BLaER1 treated with 17β-estradiol and CSF1 and Interleukin-3, amounts not matched to agents 10 nM and 100 nM (cell line): ENCODE results near the gene UBE2E2.

Experiments
- H3K27ac ChIP-seq, 11 experiments: shearing (Covaris generic); formaldehyde crosslinking; 2 replicates each; pipeline ENCODE4 v1.8.1; 2022
- H3K27me3 ChIP-seq, 11 experiments: shearing (Covaris generic); formaldehyde crosslinking; 2 replicates each; pipeline ENCODE4 v1.8.1; 2022
- H3K36me3 ChIP-seq, 11 experiments: shearing (Covaris generic); formaldehyde crosslinking; 2 replicates each; pipeline ENCODE4 v1.8.1; 2022
- H3K4me1 ChIP-seq, 10 experiments: shearing (Covaris generic); formaldehyde crosslinking; 2 replicates each; pipeline ENCODE4 v1.8.1; 2022
- H3K4me2 ChIP-seq, 11 experiments: shearing (Covaris generic); formaldehyde crosslinking; 2 replicates each; pipeline ENCODE4 v1.8.1; 2022
- H3K4me3 ChIP-seq, 10 experiments: shearing (Covaris generic); formaldehyde crosslinking; 2 replicates each; pipeline ENCODE4 v1.8.1; 2022
- H3K9ac ChIP-seq, 11 experiments: shearing (Covaris generic); formaldehyde crosslinking; 2 replicates each; pipeline ENCODE4 v1.8.1; 2022
- H3K9me3 ChIP-seq, 11 experiments: shearing (Covaris generic); formaldehyde crosslinking; replicated peaks in 1 of 11; 2 replicates each; pipeline ENCODE4 v1.8.1; 2022
- H4K20me1 ChIP-seq, 11 experiments: shearing (Covaris generic); formaldehyde crosslinking; 2 replicates each; pipeline ENCODE4 v1.8.1; 2022
- Cebpa-rat ChIP-seq, 11 experiments: shearing (Covaris generic); IDR thresholded peaks; 2 replicates each; pipeline ENCODE4 v1.8.1; 2022

UBE2E2 gene

GRCh38 chr3:23421811-23422516 lies 218.8 kb downstream of the UBE2E2 start:
- no peak for TF ChIP-seq Cebpa-rat (IDR thresholded peaks at IDR 0.05)
- Histone ChIP-seq H3K9me3 (peaks cover 0 to 26% (median 12%) of the 10 kb centered on the region in 11 experiments; a peak in 12 of 22 replicates), H3K4me2 (peak overlapping the region in 5 of 11 experiments; percentile 8 to 37 (median 13); a peak in 7 of 22 replicates), H4K20me1 (peaks cover 0 to 98% (median 0%) of the 10 kb centered on the region in 11 experiments; a peak in 4 of 22 replicates), H3K27me3 (no peaks in the 10 kb centered on the region), H3K27ac (no peak overlapping the region), H3K36me3 (peaks cover 0 to 8% (median 0%) of the 10 kb centered on the region in 11 experiments; a peak in 3 of 22 replicates), H3K9ac (no peak overlapping the region), H3K4me1 (peaks cover 0 to 9% (median 2%) of the 10 kb centered on the region in 10 experiments; a peak in 8 of 20 replicates), H3K4me3 (no peak overlapping the region)

DNA sequence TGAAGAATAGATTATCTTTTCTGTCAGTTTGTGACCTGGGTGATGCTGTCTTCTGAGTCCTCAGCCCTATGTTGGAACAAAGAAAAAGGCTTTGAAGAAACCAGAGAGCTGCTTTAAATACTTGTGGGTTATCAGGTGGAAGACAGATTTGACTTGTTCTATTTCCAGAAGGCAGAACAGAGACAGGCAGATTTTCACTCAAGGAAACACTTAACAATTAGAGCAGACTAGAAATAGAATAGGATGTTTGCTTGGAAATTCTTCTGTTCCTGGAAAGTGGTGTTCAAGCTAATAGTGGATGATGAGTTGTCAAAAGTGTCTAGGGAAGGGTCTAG lies 219.4 kb downstream of the UBE2E2 start:
- peaks cover 0 to 27% (median 8%) of the 10 kb centered on the region in 11 experiments; a peak in 11 of 22 replicates for H3K9me3 ChIP-seq
- TF ChIP-seq Cebpa-rat (IDR thresholded peaks at IDR 0.05), result no peak
- no peaks in the 10 kb centered on the region for H3K27me3 ChIP-seq
- H3K4me2 ChIP-seq, result peak overlapping the region in 5 of 11 experiments; percentile 8 to 37 (median 13); a peak in 6 of 22 replicates
- peaks cover 0 to 97% (median 0%) of the 10 kb centered on the region in 11 experiments; a peak in 4 of 22 replicates for H4K20me1 ChIP-seq
- H3K36me3 ChIP-seq, result peaks cover 0 to 3% (median 0%) of the 10 kb centered on the region in 11 experiments; a peak in 3 of 22 replicates
- no peak overlapping the region for H3K27ac ChIP-seq
- H3K4me3 ChIP-seq, result no peak overlapping the region
- peaks cover 0 to 9% (median 2%) of the 10 kb centered on the region in 10 experiments; a peak in 8 of 20 replicates for H3K4me1 ChIP-seq
- H3K9ac ChIP-seq, result no peak overlapping the region

DNA sequence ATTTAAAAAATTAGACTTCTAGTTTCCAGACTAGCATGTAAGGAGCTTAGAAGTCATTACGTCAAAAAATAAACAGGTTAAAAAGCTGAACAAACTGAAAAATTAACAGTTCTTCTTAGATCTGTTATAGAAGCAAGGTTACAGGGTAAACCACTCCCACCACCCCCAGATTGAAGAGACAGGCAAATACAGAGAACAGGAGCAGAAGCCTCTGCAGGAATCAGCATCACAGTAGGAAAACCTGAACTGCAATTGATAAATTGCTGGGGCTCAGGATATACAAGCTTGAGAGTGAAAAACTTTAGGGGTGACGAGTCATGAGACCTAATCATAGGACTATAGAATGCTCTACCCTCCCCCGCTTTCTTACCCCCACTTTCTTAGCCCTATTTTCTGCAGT lies 222.3 kb downstream of the UBE2E2 start:
- peaks cover 0 to 18% (median 5%) of the 10 kb centered on the region in 11 experiments; a peak in 8 of 22 replicates for H3K9me3 ChIP-seq
- TF ChIP-seq Cebpa-rat (IDR thresholded peaks at IDR 0.05), result no peak
- no peaks in the 10 kb centered on the region for H3K27me3 ChIP-seq
- peaks cover 0 to 85% (median 0%) of the 10 kb centered on the region in 11 experiments; a peak in 5 of 22 replicates for H4K20me1 ChIP-seq
- H3K4me3 ChIP-seq, result no peak overlapping the region
- H3K9ac ChIP-seq, result no peak overlapping the region
- H3K36me3 ChIP-seq, result no peaks in the 10 kb centered on the region
- H3K27ac ChIP-seq, result no peak overlapping the region
- H3K4me1 ChIP-seq, result peaks cover under 1 to 18% (median 9%) of the 10 kb centered on the region in 10 experiments; a peak in 17 of 20 replicates
- H3K4me2 ChIP-seq, result no peak overlapping the region

DNA sequence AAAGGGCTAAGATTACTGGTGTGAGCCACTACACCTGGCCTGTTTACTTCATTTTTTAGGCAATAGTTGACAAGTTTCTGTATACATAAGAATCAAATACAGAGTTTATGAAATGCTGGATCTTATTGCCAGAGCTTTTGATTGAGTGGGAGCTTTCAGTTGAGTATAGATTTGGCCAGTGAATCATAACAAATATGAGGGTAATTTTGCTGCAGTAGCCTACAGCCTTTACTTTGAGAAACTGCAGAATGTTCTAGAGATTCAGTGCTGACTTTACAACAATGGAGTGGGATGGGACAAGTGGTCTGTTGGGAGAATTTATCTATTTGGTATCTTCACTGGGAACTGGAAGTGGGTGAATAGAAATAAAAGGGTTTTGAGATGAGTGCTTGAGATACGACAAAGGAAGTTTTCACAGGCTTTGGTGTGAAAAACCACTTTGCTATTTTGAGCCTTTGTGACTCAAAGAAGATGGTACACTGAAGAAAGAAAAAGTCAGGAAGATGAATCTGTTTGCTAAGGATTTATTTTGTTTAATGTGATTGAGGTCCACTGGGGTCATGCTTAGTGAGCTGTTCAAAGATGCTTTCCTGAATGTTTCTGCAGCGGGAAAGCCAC lies 227.8 kb downstream of the UBE2E2 start:
- peaks cover 0 to 83% (median 0%) of the 10 kb centered on the region in 11 experiments; a peak in 8 of 22 replicates for H4K20me1 ChIP-seq
- peak overlapping the region in 10 of 11 experiments; percentile 41 to 76 (median 59); a peak in 20 of 22 replicates for H3K4me2 ChIP-seq
- no peak overlapping the region for H3K4me3 ChIP-seq
- no peaks in the 10 kb centered on the region for H3K36me3 ChIP-seq
- H3K4me1 ChIP-seq, result peaks cover 19 to 51% (median 35%) of the 10 kb centered on the region in 10 experiments
- TF ChIP-seq Cebpa-rat (IDR thresholded peaks at IDR 0.05), result no peak
- H3K9me3 ChIP-seq, result peaks cover 0 to 11% (median 5%) of the 10 kb centered on the region in 11 experiments; a peak in 11 of 22 replicates
- H3K9ac ChIP-seq, result 0 out of 22 replicates have a peak overlapping the region, but pooled peaks of 1 of the 11 experiments have one; percentile 6
- H3K27me3 ChIP-seq, result no peaks in the 10 kb centered on the region
- H3K27ac ChIP-seq, result peak overlapping the region in 1 of 11 experiments; percentile 0; a peak in 1 of 22 replicates

DNA sequence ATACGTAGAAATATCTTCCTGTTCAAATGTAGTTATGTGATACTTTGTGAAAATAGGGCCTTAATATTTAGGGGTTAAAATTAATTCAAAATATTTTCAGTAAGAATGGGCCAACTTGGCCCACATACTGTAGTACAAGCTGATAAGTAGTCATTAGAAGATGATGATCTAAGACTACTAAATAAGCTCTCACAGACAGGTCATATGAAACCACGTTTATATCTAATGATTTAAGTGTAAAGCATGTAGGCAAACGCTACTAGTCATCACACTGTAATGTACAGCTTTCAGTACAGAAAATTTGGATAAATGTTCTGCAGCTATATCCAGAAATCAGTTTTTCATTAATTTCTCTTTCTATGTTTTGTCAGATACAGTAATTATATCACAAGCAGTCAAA lies 228.6 kb downstream of the UBE2E2 start:
- no peak for TF ChIP-seq Cebpa-rat (IDR thresholded peaks at IDR 0.05)
- Histone ChIP-seq H3K9ac (no peak overlapping the region), H3K4me1 (peaks cover 19 to 57% (median 36%) of the 10 kb centered on the region in 10 experiments), H3K4me2 (peak overlapping the region in 5 of 11 experiments; percentile 49 to 76 (median 59); a peak in 10 of 22 replicates), H4K20me1 (peaks cover 0 to 84% (median 0%) of the 10 kb centered on the region in 11 experiments; a peak in 8 of 22 replicates), H3K27me3 (no peaks in the 10 kb centered on the region), H3K4me3 (no peak overlapping the region), H3K36me3 (no peaks in the 10 kb centered on the region), H3K27ac (no peak overlapping the region), H3K9me3 (peaks cover 0 to 17% (median 9%) of the 10 kb centered on the region in 11 experiments; a peak in 12 of 22 replicates)

DNA sequence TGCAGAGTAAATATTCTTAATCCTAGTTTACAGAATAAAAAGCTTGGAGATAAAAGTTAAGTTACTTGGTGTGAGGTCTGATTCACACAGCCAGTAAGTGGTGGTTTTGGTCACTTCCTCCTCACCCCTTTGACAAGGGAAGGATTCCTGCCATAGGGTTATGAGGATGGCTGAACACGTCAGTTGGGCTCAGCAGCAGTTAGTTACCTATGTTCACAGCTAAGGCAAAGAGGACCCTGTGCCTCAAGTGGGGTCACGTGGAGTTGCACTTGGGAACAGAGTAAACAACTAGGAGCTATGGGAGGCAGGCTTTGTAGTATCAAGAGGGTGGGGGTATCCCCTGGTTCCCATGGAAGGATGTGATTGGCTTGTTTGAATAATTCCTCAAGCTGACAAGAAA lies 232.2 kb downstream of the UBE2E2 start:
- no peaks in the 10 kb centered on the region for H3K36me3 ChIP-seq
- peaks cover 0 to 16% (median 11%) of the 10 kb centered on the region in 11 experiments; a peak in 11 of 22 replicates for H3K9me3 ChIP-seq
- H3K4me3 ChIP-seq, result no peak overlapping the region
- peaks cover 0 to 97% (median 0%) of the 10 kb centered on the region in 11 experiments; a peak in 9 of 22 replicates for H4K20me1 ChIP-seq
- H3K4me2 ChIP-seq, result peak overlapping the region; percentile 24 to 64 (median 49); a peak in 20 of 22 replicates
- no peaks in the 10 kb centered on the region; a peak in 1 of 22 replicates for H3K27me3 ChIP-seq
- H3K4me1 ChIP-seq, result peaks cover 25 to 62% (median 40%) of the 10 kb centered on the region in 10 experiments
- no peak overlapping the region for H3K9ac ChIP-seq
- no peak for TF ChIP-seq Cebpa-rat (IDR thresholded peaks at IDR 0.05)
- peak overlapping the region in 1 of 11 experiments; percentile 32; a peak in 1 of 22 replicates for H3K27ac ChIP-seq

DNA sequence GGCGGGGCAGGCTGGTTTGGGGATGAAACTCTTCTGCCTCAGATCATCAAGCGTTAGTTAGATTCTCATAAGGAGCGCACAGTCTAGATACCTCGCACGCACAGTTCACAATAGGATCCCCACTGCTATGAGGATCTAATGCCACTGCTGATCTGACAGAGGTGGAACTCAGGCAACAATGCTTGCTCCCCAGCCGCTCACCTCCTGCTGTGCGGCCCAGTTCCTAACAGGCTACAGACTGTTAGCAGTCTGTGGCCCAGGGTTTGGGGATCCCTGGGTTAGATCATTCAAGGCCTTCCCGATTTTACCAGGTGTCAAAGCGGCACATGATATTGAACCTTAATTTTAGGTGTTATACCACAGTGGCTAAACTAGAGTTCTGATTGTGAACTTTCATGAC lies 232.8 kb downstream of the UBE2E2 start:
- H3K4me1 ChIP-seq, result peaks cover 22 to 62% (median 40%) of the 10 kb centered on the region in 10 experiments
- no peaks in the 10 kb centered on the region for H3K36me3 ChIP-seq
- H3K4me3 ChIP-seq, result no peak overlapping the region
- peak overlapping the region in 7 of 11 experiments; percentile 46 to 64 (median 56); a peak in 11 of 22 replicates for H3K4me2 ChIP-seq
- H3K9ac ChIP-seq, result no peak overlapping the region
- H3K9me3 ChIP-seq, result peaks cover 0 to 16% (median 11%) of the 10 kb centered on the region in 11 experiments; a peak in 11 of 22 replicates
- TF ChIP-seq Cebpa-rat (IDR thresholded peaks at IDR 0.05), result no peak
- no peaks in the 10 kb centered on the region; a peak in 1 of 22 replicates for H3K27me3 ChIP-seq
- H3K27ac ChIP-seq, result no peak overlapping the region
- peaks cover 0 to 97% (median 0%) of the 10 kb centered on the region in 11 experiments; a peak in 8 of 22 replicates for H4K20me1 ChIP-seq

DNA sequence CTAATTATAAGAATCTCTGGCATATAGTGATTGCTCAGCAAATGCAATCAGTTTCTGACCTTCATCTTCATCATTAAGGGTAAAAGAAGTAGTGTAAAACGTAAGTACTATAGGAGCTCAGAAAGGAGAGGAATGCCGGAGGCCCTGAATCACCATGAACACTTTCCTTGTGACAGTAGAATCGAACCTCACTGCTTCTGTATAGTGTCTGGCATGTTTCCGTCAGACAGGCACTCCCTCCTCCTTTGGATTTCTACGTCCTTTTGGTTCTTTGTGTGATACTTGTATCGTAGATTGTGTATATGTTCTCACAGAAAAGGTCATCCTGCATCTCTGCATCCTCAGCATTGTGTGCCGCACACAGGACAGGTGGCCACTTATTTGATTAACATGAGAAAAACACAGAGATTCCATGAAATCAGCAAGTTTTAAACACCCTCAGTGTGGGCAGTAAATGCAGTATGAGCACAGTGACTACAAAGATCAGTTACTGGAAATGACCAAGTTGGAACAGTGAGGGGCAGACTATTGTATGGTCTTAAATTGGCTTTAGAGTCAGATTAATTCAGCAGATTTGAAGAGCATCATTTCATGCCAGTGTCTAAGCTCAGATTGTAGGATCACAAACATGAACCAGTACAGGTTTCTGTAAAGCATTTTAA lies 234.5 kb downstream of the UBE2E2 start:
- Histone ChIP-seq H3K4me3 (no peak overlapping the region), H3K27me3 (no peaks in the 10 kb centered on the region; a peak in 1 of 22 replicates), H3K9me3 (peaks cover 0 to 16% (median 11%) of the 10 kb centered on the region in 11 experiments; a peak in 11 of 22 replicates), H3K4me1 (peaks cover 25 to 59% (median 35%) of the 10 kb centered on the region in 10 experiments), H3K27ac (no peak overlapping the region), H3K36me3 (no peaks in the 10 kb centered on the region), H3K4me2 (no peak overlapping the region), H4K20me1 (peaks cover 0 to 97% (median 0%) of the 10 kb centered on the region in 11 experiments; a peak in 6 of 22 replicates), H3K9ac (no peak overlapping the region)
- TF ChIP-seq Cebpa-rat (IDR thresholded peaks at IDR 0.05), result no peak
